ENCODE measurements around the gene ACYP1.

The ACYP1 gene

DNA sequence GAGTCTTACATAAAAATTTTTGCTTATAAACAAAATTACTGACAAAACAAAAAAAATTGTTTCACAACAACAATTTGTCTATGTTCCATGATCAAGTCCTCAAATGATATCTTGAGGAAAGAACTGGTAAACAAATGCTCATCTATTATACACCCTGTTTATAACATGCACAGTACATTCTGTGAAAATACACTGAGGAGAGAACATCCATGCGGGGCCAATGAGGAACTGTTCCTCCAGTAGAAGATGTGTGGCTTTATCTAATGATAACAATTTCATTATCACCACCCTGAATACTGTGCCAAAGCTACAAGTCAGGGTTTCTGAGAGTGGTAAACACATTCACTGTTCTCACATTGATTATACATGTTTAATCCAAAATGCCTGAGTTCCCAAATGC is 23.3 kb downstream of the ACYP1 start:
- DNase-seq (ENCODE audit: low read depth) = no peak

DNA sequence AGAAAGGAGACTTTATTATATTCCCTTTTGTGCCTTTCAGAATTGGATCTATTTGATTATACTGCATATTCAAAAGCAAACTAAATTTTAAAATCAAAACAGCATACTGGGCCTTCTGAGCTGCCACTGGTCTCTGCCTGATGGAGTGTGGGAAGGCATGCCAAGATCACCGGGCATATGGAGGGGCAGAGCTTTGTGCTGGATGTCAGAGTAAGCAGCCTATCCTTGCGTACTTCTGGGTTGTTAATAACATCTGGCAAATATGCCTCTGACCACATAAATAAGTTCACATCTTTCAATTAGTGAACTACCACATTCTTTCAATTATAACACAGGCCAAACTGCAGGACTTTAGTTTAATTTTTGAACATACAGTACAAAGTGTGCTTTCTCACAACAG is 30.9 kb downstream of the ACYP1 start:
- DNase-seq (ENCODE audit: low read depth) = no peak

DNA sequence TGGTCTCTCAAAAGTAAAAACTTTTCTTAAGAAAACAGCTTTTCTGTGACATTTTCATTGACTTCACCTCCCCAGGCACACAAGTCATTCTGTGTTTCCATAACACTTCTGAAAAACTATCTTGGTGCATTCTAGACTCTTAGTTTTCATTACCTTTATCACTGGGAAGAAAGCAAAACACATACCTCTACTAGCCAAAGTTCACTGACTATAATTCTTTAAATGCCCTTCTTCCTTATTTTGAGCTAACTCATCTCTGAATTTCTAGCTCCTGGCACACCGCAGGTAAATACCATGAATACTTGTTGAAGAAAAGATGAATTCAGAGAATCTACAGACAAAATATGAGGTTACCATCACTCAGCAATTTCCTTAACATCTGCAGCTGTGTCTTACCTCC is 33.7 kb downstream of the ACYP1 start:
- DNase-seq (ENCODE audit: low read depth) = no peak

DNA sequence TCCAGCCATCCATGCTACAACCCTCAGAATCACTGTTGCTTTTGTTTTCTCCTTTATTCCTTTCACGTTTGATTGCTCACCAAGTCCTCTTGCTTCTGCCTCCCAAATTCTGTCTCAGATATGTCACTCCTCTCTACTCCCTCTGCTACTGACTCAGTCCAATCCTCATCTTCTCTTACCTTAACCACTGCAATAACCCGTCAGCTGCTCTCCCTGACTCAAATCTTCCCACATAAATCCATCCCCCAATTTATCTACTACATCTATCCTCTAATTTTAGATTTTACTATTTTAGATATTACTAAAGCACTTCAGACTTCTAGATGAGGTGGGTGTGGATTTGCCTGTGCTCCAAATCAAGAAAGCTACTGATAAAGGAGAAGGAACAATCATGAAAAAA is 37.9 kb downstream of the ACYP1 start:
- no peak for DNase-seq (ENCODE audit: low read depth)

DNA sequence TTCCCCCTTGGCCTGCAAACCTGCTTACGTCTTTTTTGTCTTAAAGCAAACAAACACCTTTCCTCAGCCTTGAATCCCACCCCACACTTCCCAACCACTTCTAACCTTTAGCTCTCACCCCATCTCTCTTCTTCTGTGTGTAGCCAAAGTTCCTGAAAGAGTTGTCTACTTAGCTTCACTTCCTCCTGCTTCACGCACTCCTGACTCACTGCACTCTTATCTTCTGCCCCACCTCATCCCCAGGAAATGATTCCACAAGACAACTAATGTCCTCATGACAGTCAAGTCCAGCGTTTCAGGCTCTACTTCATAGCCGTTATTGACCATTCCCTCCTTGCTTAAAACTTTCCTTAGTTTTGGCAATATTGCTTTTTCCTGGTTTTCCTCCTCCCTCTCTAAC is 38.7 kb downstream of the ACYP1 start:
- no peak for DNase-seq (ENCODE audit: low read depth)

DNA sequence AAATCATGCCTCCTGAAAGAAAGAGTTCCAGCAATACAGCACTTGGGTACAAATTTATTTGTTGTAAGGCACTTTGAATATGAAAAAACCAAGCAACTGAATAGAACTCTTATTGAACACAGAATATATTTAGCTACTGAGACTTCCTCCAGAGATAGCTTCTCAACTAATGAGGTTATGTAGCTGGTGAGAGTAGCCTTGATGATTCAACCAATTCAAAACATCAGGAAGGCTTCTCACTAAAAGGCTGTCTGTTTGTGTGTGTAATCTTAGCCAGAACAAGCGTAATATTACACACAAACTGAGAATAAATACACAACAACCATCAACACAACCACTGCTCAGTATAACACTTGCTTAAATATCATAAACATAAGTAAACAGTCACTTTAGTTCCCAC is 40.7 kb downstream of the ACYP1 start:
- DNase-seq (ENCODE audit: low read depth) = no peak

DNA sequence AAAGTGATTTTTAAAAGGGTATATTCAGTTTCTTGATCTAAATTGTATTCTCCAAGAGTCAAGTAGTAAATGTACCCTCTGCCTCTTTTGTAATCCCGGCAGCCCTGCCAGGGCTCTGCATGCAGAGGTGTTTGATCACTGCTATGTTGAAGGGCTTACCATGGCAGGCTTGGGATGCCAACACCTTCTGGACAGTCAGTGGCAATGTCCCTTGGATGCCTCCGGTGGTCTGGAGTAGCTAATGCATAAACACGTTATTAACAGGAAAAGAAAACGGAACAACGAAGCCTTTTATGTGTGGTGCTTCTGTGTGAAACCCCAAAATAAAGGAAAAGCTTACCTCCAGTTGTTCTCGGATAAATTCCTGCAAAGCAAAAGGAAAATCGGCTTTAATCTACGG is 41.2 kb downstream of the ACYP1 start:
- DNase-seq (ENCODE audit: low read depth) = no peak

DNA sequence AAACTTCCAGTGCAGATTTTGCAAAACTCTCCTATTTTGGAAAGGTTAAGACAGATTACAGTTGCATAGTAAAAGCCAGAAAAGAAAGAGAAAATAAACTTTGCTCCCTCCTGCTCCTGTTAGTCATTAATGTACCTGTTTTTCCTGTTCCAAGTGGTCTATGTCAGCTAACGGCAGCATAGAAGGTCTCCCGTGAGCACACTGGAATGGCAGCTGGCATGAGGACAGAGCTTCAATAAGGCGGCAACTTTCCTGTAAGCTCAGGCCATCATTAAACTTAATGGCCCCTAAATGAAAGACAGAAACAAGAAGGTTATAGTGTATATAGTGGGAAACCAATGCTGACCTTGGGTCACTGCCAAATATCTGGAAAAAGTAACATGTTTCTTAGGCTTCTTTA is 45.1 kb downstream of the ACYP1 start:
- DNase-seq (ENCODE audit: low read depth) = no peak

DNA sequence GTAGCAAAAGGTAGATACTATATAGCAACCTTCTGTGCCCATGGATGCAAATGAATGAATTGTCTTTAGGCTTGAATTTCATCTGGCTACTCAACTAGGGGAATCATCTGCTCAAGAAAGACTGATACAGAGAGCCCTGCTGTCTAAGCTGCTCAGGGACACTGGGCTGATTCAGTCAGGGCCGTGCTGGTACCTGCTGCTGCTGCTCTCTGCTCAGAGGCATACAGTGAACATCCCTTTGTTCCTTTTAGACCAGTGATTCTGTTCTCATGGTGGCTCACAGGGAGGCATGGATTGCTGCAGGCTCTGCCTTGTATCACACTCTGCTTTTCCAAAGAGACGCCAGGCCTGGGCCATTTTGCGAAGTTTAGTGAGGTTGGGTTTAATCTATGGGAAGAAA is 47.0 kb downstream of the ACYP1 start:
- no peak for DNase-seq (ENCODE audit: low read depth)

DNA sequence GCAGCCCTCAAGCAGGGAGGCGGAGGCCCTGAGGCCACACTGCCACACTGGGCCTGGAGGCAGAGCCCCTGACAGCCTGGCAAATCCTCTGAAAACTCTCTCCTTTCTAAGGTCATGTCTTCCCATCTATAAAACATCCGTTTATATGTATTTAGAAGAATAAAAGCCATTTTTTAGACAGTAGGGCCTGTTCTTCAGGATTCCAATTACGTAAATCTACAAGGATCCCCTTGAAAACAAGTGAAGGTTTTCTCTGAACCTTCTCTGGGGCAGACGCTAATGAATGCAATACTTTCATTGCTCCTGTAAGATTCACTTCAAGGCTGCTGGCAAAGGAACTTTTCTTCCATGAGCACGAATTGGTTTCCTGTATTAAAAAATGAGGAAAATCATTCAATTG is 48.3 kb downstream of the ACYP1 start:
- DNase-seq (ENCODE audit: low read depth) = no peak

DNA sequence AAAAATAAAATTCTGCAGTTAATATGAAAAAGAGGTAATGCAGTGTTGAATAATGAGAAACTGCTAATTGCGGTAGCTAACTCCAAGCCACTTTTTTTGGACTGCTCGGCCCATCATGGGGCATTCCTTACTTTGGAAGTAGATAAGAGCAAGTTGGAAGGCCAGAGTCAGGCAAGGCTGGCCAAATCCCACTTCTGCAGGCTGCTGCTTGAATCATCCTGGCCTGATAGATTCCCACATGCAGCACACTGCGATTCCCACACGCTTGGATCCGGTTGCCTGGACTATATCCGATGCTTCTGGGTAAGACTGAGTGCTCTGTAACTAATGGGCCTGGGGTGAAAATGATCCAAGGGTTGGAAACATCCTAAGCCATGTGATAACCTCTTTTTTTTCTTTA is 50.5 kb downstream of the ACYP1 start:
- no peak for DNase-seq (ENCODE audit: low read depth)

DNA sequence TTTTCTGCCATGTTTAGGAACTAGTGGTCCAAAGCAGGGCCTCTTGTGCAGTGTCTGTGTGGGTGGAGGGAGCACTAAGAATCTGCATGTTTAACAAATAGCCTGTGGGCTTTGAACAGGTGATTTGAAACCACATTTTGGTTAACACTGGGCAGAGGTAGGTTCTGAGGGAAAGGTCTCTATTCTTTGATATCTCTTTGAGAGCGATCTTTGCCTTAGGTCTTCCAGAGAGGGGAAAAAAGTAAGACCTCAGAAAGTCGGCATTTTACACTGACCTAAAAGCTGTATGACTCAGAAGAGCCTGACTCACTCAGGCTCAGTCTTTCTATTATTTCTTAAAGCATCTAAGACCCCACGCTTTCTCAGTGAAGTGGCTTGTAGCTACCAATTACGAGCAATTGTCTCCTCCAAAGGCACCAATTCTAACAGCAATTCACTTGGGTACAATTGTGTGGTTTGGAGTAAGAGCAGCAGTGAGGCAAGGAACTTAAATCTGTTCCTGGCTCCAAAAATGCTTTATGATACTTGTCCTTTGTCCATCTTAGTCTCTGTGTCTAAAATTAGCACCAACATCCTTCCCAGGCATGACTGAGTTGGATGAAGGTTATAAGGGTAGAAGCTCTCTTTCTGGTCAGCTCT is 52.3 kb downstream of the ACYP1 start:
- no peak for DNase-seq (ENCODE audit: low read depth)

DNA sequence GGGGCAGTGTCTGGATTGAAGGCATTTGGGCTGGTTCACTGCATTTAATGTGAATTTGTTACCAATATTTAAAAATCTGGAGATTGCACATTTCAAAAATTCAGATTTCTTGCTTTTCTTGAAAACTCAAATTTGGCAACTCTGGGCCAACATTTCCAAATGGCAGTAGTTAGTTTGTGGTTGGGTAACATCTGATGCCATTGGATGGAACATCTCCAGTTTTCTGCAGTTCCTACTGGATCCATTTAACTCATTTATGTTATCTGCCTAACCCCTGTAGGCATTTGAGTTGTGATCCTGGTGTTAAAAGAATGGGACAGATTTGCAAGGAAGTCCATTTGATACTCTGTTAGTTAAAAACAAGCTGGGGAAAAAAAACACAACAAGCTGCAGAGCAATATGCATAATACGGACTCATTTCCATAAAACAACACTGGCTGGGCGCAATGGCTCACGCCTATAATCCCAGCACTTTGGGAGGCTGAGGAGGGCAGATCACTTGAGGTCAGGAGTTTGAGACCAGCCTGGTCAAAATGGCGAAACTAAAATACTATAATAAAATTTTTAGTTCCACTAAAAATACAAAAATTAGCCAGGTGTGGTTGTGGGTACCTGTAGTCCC is 53.2 kb downstream of the ACYP1 start:
- no peak for DNase-seq (ENCODE audit: low read depth)

DNA sequence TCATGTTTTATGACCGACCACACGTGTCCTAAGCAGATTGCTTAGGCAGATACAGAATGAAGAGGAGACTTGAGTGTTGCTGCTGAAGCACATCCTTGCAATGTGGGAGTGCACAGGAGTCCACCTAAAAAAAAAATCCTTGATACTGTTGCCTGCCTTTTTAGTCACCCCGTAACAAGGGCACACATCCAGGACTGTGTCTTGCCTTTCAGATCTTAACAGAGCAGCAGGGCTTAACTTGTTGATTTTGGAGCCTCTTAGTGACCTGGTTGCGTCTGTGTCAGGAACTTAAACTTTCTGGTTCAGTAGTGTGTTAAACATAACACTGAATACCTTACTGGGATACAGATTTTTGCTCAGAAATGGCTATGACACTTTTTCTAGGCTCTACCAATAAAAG is 54.6 kb downstream of the ACYP1 start:
- no peak for DNase-seq (ENCODE audit: low read depth)

DNA sequence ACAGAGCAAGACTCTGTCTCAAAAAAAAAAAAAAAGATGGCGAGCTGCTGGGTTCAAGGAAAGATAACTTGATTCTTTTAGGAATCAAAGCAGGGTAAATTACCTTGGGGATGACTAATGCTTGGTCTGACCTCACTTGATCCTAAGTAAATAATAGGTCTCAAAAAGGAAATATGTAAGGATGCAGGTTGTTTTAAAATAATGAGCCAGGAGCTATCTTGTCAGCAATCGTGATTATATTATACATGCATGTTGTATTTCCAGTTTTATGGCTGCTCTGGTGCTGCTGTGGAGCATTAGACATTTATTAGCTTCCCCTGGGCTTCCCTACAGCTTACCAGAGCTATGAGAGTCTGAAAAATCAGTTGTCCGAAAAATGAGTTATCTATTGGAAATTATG is 58.5 kb downstream of the ACYP1 start:
- no peak for DNase-seq (ENCODE audit: low read depth)

DNA sequence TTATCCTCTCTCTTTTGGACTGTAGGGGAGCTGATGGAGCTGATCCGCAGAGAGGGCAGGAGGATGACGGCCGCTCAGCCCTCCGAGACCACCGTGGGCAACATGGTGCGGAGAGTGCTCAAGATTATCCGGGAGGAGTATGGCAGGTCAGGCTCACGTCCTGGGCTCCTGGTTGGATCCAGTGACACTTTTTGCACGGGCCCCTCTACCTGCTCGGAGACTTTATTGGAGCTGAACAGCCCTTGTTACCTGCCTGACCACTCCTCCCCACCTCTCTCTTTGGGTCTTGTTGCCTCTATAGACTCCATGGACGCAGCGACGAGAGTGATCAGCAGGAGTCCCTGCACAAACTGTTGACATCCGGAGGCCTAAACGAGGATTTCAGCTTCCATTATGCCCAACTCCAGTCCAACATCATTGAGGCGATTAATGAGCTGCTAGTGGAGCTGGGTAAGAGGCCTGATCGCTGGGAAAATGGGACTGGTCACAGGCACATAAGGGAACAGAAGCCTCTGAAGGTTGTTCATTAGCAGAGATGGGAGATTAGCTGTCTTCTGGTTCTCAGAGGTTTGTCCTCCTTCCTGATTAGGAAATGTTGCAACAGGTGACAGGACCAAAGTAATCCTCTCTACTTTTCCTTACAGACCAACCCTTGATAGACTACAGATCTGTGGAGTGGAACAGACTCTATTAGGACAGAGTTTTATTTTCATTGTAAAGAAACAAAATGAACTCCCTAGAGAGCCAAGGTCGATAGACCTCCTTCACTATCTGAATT is 60.4 kb downstream of the ACYP1 start:
- no peak for DNase-seq (ENCODE audit: low read depth)

Data from stimulated activated CD8-positive, alpha-beta memory T cell treated with anti-CD3 and anti-CD28 coated beads, Interleukin-4, amount 100 ng/mL, for 24 hours (primary cell).